ENCODE measurements around the gene KLHL29.
"Not testable (repeated sequence)": the region's sequence is repeated elsewhere in the genome, so short reads cannot be mapped to it uniquely, and the experiment has no call there.

The KLHL29 gene
- 0.84 to 0.97 reads per million in 2 donors for total RNA-seq

GRCh38 chr2:23384551-23385343, at the start of gene KLHL29:
Gene KLHL29 (plus strand): TSS chr2:23385179. CDS start chr2:23562197, 177,018 bp downstream.
- DNase-seq: peak; percentile 29

DNA sequence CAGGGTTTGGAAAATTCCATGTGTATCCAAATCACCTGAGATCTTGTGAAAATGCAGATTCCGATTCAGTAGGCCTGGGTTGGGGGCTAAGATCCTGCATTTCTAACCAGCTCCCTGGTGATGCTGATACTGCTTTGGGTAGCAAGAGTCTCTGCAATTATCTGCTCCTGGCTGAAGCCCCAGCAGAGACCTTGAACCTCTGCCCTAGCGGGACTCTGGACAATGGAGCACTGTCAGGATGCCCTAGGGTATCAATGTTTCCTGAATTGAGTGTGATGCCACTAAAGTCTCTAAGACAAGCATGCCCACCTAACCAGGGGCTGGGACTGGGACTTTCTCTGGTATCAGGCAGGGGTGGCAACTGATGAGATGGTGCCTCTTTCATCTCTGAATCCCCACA, 49.4 kb upstream of the KLHL29 start:
- no peak for DNase-seq

GRCh38 chr2:23342075-23342474, 42.9 kb upstream of the KLHL29 start:
- no peak for DNase-seq

- no peak for DNase-seq
Observed at GRCh38 chr2:23346029-23346428, 39.0 kb upstream of the KLHL29 start.

- no peak for DNase-seq
Observed at GRCh38 chr2:23346781-23347180, 38.2 kb upstream of the KLHL29 start.

GRCh38 chr2:23347471-23348092, 37.4 kb upstream of the KLHL29 start:
- DNase-seq: no peak

DNA sequence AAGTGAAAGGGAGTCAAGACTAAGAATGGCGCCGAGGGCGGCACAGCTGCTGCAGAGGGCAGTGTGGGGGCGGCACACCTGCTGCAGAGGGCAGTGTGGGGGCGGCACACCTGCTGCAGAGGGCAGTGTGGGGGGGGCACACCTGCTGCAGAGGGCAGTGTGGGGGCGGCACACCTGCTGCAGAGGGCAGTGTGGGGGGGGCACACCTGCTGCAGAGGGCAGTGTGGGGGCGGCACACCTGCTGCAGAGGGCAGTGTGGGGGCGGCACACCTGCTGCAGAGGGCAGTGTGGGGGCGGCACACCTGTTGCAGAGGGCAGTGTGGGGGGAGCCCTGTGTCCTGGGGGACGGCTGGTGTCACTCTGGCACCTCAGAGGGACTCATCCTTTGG, 36.9 kb upstream of the KLHL29 start:
- DNase-seq: not testable (repeated sequence)

DNA sequence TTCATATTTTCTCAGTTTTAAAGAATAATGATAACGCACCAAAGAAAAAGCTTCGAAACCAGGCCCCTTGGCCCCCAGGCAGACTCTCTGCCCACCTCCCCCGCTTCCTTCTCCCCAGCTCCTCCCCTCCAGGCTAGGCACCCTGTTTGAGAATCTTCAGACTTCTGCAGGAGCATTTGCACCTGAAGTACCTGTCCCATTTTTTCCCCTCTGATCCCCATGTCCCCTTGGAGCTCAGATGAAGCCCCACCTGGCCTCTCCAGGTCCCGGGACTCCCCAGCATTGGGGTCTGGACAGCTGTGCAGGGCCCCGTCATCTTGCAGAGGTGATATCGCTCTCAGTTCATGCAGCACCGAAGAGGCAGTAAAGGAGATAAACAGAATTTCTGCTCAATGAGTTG, 35.5 kb upstream of the KLHL29 start:
- DNase-seq: no peak

DNA sequence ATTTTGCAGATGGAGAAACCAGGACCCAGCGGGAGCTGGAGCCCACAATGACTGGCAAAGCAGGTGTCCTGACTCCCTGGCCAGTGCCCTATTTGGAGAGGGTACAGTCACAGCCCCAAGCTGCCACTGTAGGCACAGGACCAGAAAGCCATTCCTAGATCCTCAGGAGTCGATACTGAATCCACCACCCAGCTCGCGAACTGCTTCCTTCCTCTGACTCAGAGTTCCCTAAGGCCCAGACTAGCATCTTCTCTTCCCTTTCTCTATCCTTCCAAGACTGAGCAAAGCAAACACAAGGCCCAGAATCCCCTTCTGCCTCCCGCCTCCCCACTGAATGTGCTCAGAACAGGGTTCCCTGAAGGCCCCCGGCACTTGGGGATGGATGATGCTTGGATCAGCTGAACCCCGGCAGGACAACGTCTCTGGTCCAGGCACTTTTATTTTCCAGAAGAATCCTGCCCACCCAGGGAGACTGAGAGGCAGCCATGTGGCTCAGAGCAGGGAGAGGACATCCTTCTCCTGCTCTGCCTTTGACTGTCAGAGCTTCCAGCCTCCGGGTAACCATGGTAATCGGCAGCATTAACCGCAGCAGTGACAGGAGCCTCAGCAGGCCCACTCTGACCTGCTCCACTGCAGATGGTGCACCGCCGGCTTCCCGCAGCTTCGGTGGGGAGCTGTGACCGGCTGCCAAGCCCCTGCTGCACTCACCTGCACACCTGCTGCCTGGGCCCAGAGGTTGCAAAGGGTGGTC, 34.8 kb upstream of the KLHL29 start:
- DNase-seq: no peak

DNA sequence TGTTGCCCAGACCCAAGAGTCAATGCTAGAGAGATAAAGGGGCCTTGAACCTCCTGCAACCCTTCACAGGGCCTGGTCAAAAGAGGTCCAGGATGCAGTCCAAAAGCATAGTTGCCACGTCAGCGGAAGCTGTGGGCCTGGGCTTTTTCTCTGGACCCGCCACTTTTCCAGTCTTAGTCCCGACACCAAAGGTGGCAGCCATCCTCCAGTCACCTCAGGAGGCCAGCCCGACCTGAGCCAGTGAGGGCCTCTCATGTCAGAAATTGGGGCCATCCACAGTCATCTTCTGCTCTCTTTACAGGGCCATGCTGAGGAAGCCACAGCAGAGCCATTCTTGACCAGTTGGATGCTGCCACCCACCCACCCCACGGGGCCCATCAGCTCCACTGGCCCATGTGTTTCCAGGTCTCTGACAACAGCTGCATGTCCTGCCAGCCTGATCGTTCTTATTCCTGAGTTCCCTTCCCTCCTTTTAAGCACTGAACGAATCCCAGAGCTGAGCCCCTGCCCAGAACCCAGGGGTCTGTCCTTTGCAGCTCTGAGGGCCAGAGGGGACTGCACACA, 34.1 kb upstream of the KLHL29 start:
- no peak for DNase-seq

GRCh38 chr2:23351388-23352141, 33.4 kb upstream of the KLHL29 start:
- no peak for DNase-seq

DNA sequence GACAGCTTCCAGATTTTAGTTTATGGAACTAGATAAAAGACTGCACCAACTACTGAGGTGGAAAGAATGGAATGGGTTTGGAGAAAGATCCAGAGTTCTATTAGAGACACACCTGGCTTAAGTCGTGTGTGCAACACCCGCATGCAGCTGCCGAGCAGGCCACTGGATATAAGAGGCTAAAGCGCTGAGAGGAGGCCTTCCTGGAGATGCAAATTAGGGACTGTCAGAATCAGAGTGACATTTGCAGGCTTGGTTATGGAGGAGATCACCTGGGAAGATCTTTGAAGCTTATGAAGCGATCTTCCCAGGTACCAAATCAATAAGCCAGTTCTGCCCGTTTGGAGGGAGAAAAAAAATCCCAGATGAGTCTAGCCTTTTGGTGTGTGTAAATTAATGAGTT, 30.4 kb upstream of the KLHL29 start:
- DNase-seq: no peak

- no peak for DNase-seq
Observed at GRCh38 chr2:23355001-23355400, 30.0 kb upstream of the KLHL29 start.

GRCh38 chr2:23356711-23357110, 28.3 kb upstream of the KLHL29 start:
- DNase-seq: no peak

- no peak for DNase-seq
Observed at GRCh38 chr2:23359631-23360567, 25.1 kb upstream of the KLHL29 start.

DNA sequence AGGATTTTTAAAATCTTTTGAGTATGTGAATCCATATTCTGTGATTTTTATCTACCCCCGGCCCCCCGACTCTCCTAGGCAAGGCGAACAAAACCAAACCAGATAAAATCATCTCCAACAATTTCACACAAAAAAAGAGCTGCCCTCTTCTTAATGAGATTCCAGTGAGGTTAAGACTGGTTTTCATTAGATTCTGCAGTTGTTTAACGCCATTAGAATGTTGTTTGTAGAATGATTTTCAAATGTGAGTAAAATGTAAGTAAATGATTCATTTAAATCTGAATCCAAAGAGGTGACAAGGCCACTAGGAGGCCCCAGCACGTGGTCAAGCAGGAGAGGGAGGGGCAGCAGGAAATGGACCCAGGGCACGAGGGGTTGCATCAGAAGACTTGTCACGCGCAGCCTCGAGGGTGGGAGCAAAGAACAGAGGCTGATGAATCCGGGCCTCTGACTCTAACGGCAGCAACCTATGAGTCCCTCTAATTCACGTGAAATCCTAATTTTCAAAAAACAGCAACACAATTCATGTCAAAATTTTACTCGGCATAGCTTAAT, 24.3 kb upstream of the KLHL29 start:
- DNase-seq: no peak

GRCh38 chr2:23361152-23361551, 23.8 kb upstream of the KLHL29 start:
- no peak for DNase-seq

- no peak for DNase-seq
Observed at GRCh38 chr2:23363268-23363667, 21.7 kb upstream of the KLHL29 start.

GRCh38 chr2:23363831-23364230, 21.1 kb upstream of the KLHL29 start:
- no peak for DNase-seq

- no peak for DNase-seq
Observed at GRCh38 chr2:23366720-23367119, 18.3 kb upstream of the KLHL29 start.

GRCh38 chr2:23367760-23368159, 17.2 kb upstream of the KLHL29 start:
- no peak for DNase-seq
